LNCAP (cell line): Measurements from ENCODE around the gene DNPEP.

Source experiments
- CTCF ChIP-seq: fragments of 450-650 bp; IDR thresholded peaks from 2 replicates; pipeline ENCODE4 v1.5.1; 2017; ENCODE audit warnings: mild to moderate bottlenecking

The DNPEP gene

GRCh38 chr2:219417374-219417773, 29.7 kb upstream of the DNPEP start:
- no peak for TF ChIP-seq CTCF

GRCh38 chr2:219416938-219417337, 29.2 kb upstream of the DNPEP start:
- no peak for TF ChIP-seq CTCF

- TF ChIP-seq CTCF: no peak
These were observed 28.5 kb upstream of the DNPEP start for GRCh38 chr2:219416235-219416602.

- no peak for TF ChIP-seq CTCF
These were observed 28.0 kb upstream of the DNPEP start for GRCh38 chr2:219415580-219416234.

- TF ChIP-seq CTCF: no peak
These were observed 27.1 kb upstream of the DNPEP start for GRCh38 chr2:219414857-219415256.

- TF ChIP-seq CTCF: no peak
These were observed 22.7 kb upstream of the DNPEP start for GRCh38 chr2:219410390-219410789.

- no peak for TF ChIP-seq CTCF
These were observed 21.9 kb upstream of the DNPEP start for GRCh38 chr2:219409619-219410018.

- no peak for TF ChIP-seq CTCF
These were observed 20.9 kb upstream of the DNPEP start for GRCh38 chr2:219408631-219409030.
